ENCODE measurements around the gene PIK3CB. TPM values are rescaled to one million over a fixed set of nuclear protein-coding genes. Genes with fewer than 3 reads are reported as not detected.

PIK3CB gene
- total and polyA plus RNA-seq, 2 of the 8 experiments (the other 6 are each of a cell fraction or from before 2014, with no cell fraction given) = 8.3 to 35.2 TPM

DNA sequence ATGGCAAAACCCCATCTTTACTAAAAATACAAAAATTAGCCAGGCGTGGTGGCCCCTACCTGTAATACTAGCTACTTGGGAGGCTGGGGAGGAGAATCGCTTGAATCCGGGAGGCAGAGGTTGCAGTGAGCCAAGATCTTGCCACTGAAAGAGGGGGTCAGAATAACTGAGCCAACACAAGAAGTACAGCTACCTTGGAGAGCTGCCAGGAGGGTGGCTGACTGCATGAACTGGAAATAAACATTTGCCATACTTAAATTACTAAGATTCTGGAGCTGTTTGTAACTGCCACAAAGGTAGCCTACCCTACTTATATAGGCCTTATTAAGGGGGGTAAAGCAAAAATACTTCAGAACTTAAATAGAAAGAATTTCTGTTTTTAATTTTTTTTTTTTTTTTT, 15.4 kb upstream of the PIK3CB start:
- Histone ChIP-seq H3K79me2 (ENCODE audit: control insufficient read depth in 1 of 2, insufficient read depth in 2 of 2, low read length in 2 of 2) (no peaks in the 10 kb centered on the region), H2AFZ (ENCODE audit: low read length) (no peak overlapping the region), H3K27me3 (replicated peaks in 1 of 4; ENCODE audit: control insufficient read depth in 3 of 4, extremely low read depth in 1 of 4, insufficient read depth in 3 of 4, low read length in 3 of 4) (no peaks in the 10 kb centered on the region), H2BK20ac (ENCODE audit: low read length) (no peak overlapping the region), H2AK5ac (ENCODE audit: low read depth, low read length) (no peak overlapping the region), H3K4me1 (replicated peaks in 1 of 4; ENCODE audit: control insufficient read depth in 3 of 4, insufficient read depth in 4 of 4, low read length in 3 of 4) (peaks cover 7 to 15% (median 11%) of the 10 kb centered on the region in 4 experiments; a peak in 6 of 7 replicates), H3K18ac (ENCODE audit: extremely low read depth, low read length) (no peak overlapping the region; the same call in 1 of the 2 replicates), H2BK12ac (ENCODE audit: low read depth, low read length) (no peak overlapping the region), H2BK15ac (ENCODE audit: low read length) (no peak overlapping the region), H3K23me2 (ENCODE audit: low read depth, low read length) (no peaks in the 10 kb centered on the region), H3K27ac (ENCODE audit: low read depth, low read length) (no peak overlapping the region), H3K4ac (replicated peaks; ENCODE audit: insufficient read length, low read depth, low read length) (no peak overlapping the region), H4K5ac (ENCODE audit: insufficient read length, low read depth, low read length) (no peak overlapping the region), H3K9ac (replicated peaks in 1 of 4; ENCODE audit: extremely low read depth in 1 of 4, low read depth in 3 of 4, low read length in 3 of 4) (no peak overlapping the region), H3K79me1 (ENCODE audit: low read depth, low read length) (no peaks in the 10 kb centered on the region), H4K8ac (ENCODE audit: extremely low read depth, insufficient read depth, low read length) (no peak overlapping the region), H4K91ac (replicated peaks; ENCODE audit: insufficient read length, low read length) (no peak overlapping the region), H3K23ac (ENCODE audit: insufficient read length) (no peak overlapping the region), H3K36me3 (ENCODE audit: control insufficient read depth in 2 of 4, insufficient read depth in 4 of 4, low read length in 3 of 4) (no peaks in the 10 kb centered on the region), H2BK5ac (ENCODE audit: low read depth, low read length) (no peak overlapping the region), H3K4me3 (ENCODE audit: extremely low read depth in 1 of 4, insufficient read depth in 2 of 4, low read depth in 3 of 4, low read length in 4 of 4) (no peak overlapping the region), H3K4me2 (ENCODE audit: insufficient read depth in 1 of 2, low read depth in 2 of 2, low read length in 2 of 2) (no peak overlapping the region), H3K14ac (ENCODE audit: insufficient read length) (no peak overlapping the region), H3K56ac (replicated peaks; ENCODE audit: insufficient read length, low read depth, low read length) (no peak overlapping the region), H3K9me3 (ENCODE audit: insufficient read depth in 2 of 2, low read depth in 1 of 2, low read length in 1 of 2) (no peaks in the 10 kb centered on the region), H2BK120ac (replicated peaks; ENCODE audit: low read depth, low read length) (no peak overlapping the region), H4K20me1 (replicated peaks in 1 of 2; ENCODE audit: control insufficient read depth in 1 of 2, insufficient read depth in 2 of 2, low read length in 2 of 2) (no peaks in the 10 kb centered on the region)
- TF ChIP-seq CBX8 (IDR thresholded peaks at IDR 0.05; ENCODE audit: borderline replicate concordance, low read depth, low read length) (no peak), BCL11A (IDR thresholded peaks at IDR 0.05; ENCODE audit: low read depth in 2 of 2, low read length in 2 of 2) (no peak), NANOG (IDR thresholded peaks at IDR 0.05; ENCODE audit: insufficient read depth, low read depth, low read length, poor library complexity, severe bottlenecking) (no peak), SRF (IDR thresholded peaks at IDR 0.05; ENCODE audit: low read depth, low read length) (no peak), EZH2 (IDR thresholded peaks at IDR 0.05; ENCODE audit: low read depth, low read length, severe bottlenecking) (no peak)
- TF ChIP-seq, protein P1, sequence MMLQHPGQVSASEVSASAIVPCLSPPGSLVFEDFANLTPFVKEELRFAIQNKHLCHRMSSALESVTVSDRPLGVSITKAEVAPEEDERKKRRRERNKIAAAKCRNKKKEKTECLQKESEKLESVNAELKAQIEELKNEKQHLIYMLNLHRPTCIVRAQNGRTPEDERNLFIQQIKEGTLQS (IDR thresholded peaks at IDR 0.05; ENCODE audit: insufficient read depth, low read depth, low read length) = no peak
- no peak for FAIRE-seq
- no peak for DNase-seq (ENCODE audit: low read depth in 1 of 2, low spot score in 2 of 2)
- ChIA-PET CTCF (ENCODE audit: partially characterized antibody) (interaction anchor here (0.6 to 3.2 kb wide), 7 partner anchors 11 to 345 kb away, joined by 3 to 18 read pairs (median 3); partner anchors contain the start of gene PIK3CB), POLR2A (ENCODE audit: partially characterized antibody) (interaction anchor here (1.6 to 2.6 kb wide), 2 partner anchors 12 to 15 kb away, joined by 8 to 18 read pairs; partner anchors contain the start of gene PIK3CB)
- WGBS, 2 experiments (ENCODE audit: extremely low coverage in 1 of 2, insufficient coverage in 1 of 2, insufficient read length in 1 of 2, insufficient replicate concordance in 2 of 2, low coverage in 1 of 2, low lambda C conversion rate in 2 of 2, missing lambda C conversion rate in 1 of 2) = 78% methylated on average over 3 of the region's 3 CpGs; no CpG with 5 or more reads in 1 of the 2 experiments
